ENCODE measurements around the gene MEN1.
"Not testable (repeated sequence)": the region's sequence is repeated elsewhere in the genome, so short reads cannot be mapped to it uniquely, and the experiment has no call there.

MEN1 gene

DNA sequence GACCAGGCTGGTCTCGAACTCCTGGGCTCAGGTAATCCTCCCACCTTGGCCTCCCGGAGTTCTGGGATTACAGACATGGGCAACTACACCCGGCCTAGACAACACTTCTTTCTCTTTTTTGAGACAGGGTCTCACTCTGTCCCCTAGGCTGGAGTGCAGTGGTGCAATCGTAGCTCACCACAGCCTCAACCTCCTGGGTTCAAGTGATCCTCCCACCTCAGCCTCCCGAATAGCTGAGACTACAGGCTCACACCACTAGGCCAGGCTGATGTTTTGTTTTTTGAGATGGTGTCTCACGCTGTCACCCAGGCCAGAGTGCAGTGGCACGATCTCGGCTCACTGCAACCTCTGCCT is 35.4 kb upstream of the MEN1 start:
- DNase-seq (ENCODE audit: low spot score), result not testable (repeated sequence)

DNA sequence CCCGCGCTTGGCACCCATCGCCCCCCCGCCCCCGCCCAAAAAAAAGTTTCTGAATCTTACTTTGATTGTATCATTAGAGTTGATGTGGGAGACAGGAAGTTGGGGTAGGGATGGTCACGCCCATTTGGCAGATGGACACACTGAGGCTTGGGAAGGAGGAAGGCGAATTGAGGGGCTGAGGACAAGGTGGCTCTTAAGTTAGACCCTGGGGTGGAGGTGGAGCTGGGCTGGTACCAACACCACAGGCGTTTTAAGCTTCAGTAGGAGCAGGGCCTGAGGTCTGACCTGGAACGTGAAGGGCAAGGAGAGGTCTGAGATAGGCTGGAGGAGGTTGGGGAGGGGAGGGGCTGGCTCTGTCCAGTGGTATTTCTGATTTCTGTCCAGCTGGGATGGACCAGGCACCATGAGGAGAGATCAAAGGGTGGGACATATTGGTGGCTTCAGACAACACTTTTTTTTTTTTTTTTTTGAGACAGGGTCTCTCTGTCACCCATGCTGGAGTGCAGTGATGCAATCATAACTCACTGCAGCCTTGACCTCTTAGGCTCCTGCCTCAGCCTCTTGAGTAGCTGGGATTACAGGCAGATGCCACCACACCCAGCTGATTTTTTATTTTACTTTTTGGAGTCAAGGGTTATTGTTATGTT is 34.9 kb upstream of the MEN1 start:
- DNase-seq (ENCODE audit: low spot score), result no peak

DNA sequence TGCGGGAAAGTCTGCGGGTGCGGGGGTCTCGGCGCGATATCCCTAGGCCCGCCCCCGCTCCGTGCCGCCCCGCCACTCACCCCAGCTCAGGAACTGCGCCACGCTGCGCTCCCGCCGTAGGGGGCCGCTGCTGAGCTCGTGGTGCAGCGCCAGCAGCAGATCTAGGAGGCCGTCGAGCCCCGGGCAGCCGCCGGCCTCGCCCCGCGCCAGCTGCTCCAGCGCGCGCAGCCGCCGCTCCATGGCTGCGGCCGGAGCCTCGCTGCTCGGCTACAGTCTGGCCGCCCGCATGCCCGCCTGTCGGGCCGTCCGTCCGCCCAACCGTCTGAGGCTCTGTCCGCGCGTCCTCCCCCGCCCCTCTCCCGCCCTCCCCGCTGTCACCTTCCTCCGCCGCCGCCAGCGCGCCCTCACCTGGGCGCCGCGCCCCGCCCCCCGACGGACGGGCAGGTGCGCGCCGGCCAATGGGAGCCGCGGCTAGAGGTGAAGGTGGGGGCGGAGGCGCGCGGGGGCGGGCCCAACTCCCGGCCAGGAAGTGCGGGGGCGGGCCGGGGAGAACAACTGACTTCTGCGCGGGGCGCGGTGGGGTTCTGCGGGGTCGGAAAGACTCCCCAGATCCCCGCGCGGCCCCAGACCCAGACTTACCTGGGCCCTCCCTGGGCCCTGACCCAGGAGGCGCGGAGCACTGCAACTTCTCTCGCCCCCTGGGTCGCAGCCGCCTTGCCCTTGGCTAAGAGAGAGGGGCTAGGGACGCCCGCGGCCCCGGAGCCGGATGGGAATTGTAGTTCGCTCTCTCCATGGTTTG is 34.2 kb upstream of the MEN1 start, which contains the start of gene CDC42BPG:
Gene CDC42BPG, minus strand, starts transcription at position 324 of the 799 bp plus-strand sequence. Its CDS starts 84 bp downstream, at position 240.
- DNase-seq (ENCODE audit: low spot score), result peak; percentile 31

DNA sequence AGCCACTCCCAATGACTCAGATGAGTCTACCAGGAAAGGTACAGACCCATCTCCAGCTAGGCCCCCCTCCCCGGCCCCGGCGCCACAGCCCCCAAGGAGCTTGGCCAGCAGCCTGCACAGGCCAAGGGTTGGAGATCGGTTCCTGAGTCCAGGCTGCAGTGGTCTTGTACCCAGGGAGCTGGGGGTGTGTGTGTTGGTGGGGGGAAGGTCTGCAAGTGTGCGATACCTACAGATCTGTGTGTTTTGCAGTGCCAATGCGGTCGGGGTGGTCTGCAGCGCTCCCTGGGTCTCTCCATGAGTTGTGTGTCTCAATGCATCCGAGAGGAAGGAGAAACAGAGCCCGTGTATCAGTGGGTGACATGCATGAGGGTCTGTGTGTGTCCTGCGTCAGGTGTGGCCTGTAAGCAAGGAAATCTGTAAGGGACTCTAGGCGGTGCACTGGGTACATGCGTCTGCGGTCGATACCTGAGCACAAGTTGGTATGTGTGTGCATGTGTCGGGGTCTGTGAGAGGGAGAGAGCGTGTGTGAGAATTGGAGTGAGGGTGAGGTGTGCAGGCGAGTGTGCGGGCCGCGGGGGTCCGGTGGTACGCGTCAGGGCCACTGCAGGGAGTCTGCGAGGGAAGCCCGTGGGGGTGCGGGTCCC is 33.5 kb upstream of the MEN1 start:
- no peak for DNase-seq (ENCODE audit: low spot score)

DNA sequence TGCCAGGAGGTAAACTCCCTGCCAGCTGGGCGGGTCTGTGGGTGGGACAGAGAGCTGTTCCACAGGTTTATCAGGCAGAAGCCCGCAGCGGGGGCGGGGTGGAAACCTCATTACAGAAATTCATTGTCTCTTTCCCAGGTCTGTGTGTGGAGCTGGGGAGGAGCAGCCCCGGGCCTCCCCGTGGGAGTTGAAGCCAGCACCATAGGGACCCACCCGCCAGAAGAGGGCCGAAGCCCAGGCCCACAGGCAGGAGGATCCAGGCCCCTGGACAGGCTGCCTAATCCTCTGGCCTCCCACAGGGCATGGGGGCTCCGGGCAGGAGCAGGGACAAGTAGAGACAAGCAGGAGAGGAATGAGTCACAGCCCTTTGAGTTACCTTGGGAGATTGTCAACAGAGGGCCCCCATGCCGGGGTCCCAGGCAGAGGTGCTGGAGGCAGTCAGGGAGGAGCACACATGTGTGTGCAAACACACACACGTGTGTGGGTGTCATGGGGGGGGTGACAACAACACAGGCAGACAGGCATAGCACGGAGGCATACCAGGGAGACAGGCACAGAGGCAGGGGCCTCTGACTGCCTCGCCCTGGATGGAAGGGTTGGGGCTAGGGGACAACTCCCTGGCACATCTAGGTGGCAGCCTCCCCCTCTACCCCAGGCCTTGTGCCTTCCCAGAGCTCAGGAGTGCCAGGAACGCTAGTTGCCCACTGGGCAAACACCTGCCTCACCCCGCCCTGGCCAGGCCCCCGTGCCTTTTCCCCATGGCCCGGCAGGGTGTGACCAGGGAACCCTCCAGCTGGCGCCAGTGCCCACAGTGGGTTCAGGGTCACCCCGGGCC is 32.7 kb upstream of the MEN1 start:
- no peak for DNase-seq (ENCODE audit: low spot score)

DNA sequence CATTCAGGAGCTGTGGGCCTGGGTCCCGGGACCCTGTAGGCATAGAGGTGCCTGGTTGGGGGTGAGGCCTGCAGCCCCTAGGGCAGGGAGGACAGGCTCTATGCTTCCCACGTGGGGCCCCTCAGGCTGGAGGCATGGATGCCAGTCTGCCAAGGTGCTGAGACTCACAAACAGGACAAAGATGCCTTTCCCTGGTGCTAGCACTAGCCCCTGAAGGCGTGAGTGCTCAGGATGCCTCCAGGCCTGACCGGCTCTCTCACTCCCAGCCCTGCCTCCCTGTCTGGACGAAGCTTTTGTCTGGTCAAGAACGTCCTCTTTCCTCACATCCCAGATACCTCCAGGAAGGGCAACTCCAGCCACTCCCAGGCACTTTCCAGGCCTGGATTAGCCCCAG is 32.0 kb upstream of the MEN1 start:
- DNase-seq (ENCODE audit: low spot score), result no peak

DNA sequence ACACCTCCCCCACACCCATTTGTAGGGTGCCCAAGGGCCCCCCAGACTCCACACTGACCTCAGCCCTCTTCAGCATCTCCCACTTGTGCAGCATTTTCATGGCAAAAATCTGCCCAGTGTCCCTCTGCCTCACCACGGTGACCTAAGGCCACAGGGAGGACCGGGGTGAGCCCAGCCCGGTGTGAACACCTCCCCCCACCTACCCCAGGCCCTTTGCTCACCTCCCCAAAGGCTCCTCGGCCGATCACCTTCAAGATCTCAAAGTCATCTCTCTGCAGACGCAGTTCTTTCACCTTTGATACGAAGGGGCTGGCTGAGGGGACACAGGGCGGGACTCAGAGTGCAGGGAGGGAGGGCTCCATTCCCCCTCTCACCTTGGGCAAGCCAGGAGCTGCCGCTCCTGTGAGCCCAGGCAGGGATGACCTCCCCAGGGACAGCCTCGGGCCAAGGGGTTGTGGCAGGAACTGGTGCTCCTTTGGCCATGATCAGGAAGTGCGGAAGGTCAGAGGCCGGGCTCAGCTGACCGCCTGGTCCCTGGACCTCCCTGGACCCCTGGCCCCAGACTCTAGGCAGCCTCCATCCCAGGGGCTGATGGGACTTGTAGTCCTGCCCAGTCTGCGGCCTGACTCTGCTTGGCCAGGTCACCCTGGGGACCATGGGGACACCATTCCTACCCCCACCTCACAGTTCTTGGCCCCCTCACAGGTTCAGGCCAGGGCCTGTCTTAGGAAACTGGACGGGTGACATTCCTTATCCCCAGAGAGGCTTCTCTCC is 31.4 kb upstream of the MEN1 start:
- DNase-seq (ENCODE audit: low spot score), result no peak

DNA sequence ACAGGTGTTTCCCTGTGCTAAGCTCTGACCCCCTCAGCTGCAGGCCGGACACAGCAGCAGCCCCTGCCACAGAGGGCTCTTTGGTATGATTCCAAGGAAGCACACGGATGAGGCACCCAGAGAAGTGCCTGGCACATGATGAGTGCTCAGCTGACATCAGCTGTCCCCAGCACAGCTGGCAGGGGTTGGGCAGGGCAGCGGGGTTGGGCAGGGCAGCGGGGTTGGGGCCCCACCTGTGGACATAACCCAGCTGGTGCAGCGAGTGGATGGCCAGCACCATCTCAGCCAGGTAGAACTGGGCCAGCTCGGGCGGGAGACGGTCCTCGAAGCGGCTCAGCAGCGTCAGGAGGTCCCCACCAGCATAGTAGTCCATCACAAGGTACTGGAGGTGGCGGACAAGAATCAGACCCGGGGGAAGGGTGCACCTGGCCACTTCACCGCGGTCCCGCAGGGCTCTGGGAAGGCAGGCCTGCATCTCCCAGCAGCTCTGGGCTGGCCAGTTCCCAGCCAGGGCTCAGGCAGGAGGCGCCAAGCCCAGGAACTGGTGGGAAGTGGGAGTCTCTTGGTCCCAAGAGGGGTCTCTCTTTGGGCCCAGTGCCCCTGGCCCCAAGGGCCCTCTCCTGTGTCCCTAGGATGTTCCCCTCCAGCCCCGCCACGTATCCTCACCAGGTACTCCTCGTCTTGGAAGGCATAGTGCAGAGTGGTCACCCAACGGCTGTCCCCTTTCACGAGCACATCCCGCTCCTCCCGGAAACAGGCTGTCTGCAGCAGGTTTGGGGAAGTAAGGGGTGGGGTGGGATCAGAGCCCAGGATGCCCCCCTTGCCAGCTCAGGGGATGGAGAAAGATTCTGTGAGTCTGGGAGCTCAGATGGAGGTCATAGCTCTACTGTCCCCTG is 29.8 kb upstream of the MEN1 start:
- no peak for DNase-seq (ENCODE audit: low spot score)

DNA sequence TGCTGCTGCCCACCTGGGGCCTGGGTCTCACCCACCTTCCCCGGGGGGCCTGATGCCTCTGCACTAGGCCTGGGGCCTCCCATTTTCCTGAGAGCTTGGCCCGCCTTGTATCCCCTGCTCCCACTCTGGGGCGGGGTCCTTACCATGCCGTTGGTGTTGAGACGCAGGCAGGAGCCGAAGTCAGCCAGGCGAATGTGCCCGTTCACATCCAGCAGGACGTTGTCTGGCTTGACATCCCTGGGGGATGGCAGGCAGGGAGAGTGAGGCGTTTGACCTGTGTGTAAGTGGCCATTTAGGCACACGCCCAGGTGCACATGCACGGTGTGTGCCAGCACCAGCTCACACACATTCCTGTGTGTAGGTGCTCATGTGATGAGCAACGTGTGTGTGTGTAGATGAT is 29.0 kb upstream of the MEN1 start:
- DNase-seq (ENCODE audit: low spot score), result no peak

DNA sequence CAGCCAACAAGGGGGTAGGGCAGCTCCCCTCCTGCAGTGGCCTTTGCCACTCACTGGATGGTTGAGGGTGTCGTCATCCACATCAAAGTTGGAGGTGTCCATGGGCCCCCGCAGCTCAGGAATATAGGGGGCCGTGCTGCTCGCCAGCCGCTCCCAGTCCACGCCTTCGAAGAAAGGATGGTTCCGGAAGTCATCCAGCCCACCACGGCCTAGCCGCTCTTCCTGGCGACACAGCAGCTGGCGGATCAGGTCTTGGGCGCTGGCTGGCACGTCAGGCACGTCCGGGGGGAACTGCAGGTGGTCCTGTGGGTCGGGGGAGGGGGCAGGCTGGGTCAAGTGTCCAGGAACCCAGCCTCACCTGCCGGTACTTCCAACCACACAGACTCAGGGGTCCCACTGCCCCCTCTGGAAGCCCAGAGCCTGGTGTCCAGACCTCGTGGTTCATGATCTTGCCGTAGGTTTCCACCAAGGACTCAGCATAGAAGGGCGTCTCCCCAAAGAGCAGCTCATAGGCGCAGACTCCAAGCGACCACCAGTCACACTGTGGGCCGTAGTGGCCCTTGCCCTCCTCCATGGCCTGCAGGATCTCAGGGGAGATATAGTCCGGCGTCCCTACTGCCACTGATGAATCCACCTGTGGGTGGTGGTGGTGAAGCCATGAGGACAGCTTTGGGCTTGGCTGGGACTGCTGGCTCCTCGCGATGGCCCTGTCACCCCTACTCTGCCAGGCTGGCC is 28.4 kb upstream of the MEN1 start:
- no peak for DNase-seq (ENCODE audit: low spot score)

DNA sequence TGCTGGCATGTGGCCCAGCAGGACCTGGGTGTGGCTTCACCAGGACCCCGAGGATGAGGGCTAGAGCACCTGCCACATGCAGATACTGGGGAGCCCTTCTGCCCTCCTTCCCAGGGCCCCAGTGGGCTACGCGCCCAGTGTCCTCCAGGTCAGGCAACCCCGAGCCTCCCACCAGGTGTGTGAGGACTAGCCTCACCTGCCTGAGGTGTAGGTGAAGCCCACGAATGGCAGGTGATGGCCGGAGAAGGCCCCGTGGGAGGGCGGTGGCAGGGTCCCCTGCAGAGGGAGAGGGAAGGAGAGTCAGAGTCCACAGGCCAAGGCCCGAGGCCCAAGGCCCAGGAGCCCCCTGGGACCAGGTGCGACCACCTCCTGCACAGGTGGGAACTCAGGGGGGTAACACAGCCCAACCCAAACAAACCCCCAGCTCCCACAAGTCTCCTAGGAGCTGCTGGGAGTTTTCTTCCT is 27.6 kb upstream of the MEN1 start:
- no peak for DNase-seq (ENCODE audit: low spot score)

DNA sequence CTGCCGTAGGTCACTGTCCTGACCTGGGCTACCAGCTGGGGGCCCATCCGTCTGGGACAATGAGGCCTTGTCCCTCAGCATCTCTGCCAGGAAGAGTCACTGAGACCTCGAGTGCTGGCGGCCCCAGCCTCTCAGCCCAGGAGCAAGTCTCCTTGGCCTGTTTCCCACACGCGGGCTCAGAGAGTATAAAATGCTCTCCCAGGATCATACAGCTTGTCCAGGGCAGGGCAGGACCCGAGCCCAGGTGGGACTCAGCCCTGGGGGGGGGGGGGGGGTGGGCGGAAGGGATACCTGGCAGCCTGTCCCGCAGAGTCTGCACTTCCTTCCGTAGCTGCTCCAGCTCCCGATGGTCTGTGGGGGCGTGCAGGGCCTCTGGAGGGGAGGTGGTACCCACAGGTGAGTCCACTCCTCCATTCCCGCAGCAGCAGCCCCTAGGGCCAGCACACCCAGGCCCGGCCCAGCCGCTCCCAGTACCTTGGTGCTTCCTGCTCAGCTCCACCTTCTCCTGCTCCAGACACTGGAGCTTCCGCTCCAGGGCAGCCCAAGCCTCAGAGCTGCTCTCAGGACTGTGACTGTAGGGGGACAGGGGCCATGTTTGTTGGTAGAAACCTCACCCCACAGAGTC is 26.2 kb upstream of the MEN1 start:
- DNase-seq (ENCODE audit: low spot score), result no peak

DNA sequence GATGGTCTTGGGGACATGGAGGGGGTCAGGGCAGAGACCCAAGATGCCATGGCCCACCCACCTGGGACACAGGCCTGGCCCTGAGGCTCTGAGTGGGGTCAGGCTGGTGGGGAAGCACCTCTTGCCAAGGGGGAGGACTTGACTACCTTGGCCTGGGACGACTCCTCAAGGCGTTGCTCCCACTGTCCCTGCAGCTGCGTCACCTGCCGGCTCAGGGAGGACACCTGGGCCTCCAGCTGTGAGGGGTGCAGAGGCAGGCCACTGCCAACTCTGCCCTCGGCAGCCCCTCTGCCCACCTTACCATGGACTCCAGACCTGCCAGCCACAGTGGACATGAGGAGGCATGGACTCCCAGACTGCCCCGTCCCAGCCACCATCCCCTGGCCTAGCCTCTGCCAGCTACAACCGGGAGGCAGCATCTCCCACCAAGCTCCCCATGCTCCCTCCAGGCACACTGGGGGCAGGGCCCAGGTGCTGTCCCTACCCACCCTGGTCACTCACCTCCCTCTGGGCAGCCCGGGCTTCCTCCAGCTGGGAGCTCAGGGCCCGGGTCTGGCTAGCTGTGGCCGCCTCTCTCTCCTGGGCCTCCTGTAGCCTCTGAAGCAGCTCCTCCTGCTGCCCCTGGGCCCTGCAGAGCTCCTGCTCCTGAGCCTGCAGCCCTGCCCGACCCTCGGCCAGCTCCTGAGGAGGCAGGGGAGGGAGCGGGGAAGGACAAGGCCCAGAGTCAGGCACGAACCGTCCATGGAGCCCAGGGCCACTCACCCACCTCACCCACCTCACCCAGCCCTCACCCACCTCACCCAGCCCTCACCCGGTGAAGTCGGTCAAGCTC is 25.5 kb upstream of the MEN1 start:
- DNase-seq (ENCODE audit: low spot score), result no peak

DNA sequence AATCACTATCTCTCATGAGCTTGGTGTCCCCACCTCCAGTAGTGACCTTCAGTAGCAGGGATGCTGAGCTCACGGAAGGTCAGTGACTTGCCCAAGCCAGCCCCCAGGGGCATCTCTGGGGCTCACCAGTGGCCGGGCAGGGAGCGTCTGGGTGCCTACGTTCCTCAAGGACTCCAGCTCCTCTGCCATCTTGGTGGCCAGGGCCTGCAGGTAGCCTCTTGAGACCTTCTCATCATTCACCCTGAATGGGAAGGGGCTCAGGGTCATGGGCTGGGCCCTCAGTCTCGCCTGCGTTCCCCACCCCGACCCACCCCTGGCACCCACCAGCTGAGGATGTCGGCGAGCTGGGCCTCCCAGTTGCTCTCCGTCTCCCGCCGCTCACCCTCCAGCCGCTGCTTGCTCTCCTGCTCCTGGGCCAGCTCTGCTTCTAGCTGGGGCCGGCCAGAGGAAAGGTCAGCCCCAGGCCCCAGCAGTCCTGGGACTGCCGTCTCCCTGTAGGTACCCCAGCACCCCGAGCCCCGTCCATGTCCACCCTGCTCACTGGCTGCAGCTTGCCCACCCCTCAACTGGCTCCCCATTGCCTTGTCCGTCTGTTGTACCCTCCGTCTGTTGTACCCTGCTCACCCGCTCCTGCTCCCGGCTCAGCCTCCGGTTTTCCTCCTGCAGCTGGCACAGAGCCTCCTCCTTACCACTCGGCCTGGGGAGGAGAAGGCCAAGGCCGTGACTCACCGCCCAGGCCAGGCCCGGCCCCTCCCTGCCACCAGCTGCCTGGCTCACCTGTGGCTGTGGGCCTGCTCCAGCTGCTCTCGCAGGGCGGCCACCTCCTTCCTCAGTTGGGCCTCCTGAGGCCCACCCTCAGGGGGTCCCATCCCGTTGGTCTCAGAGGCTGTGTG is 24.6 kb upstream of the MEN1 start:
- DNase-seq (ENCODE audit: low spot score), result no peak

DNA sequence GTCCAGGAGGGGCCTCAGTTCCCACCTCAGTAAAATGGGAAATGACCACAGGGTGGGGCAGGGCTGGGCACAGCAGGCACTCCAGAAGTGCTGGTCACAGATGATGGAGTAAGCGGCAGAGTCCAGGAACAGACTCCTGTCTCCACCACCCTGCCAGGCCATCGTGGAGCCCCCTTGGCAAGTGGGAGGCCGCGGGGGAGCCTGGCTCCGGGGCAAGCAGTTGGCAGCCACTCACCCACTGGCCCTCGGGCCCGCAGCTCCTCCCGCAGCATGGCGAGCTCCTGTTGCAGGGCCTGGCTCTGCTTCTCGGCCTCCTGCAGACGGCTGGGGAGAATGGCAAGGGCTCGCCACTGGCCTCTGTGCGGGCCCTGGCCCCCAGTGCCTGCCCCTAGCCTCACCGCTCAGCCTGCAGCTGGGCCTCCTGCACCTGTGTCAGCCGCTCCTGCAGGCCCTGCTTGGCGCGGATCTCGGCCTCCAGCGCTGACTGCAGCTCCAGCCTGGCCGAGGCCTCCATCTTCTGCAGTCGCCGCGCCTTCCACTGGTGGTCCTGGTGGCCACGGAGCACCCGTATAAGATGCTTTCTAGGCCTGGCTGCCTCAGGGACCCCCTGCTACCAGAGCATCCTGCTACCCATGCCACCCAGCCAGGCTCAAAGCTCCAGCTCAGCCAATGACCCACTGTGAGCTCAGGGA is 23.8 kb upstream of the MEN1 start:
- DNase-seq (ENCODE audit: low spot score), result no peak

DNA sequence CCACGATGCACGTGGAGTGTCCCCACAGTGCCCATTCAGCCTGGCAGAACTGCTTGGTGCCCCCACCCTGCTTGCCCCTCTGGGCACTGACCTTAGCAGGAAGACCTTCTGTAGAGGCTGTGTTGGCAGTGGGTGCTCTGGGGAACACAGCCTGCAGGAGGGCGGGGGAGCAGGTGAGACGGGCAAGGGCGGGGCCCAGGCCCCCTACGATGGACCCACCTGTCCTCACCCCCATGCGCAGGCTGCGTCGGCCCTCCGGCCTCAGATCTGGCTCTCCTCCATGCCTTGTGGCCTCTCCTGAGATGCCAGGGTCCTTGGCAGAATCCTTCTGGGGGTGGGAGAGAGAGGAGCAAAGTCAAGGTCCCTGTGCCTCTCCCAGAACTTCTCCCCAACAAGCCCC is 23.2 kb upstream of the MEN1 start:
- DNase-seq (ENCODE audit: low spot score), result no peak

DNA sequence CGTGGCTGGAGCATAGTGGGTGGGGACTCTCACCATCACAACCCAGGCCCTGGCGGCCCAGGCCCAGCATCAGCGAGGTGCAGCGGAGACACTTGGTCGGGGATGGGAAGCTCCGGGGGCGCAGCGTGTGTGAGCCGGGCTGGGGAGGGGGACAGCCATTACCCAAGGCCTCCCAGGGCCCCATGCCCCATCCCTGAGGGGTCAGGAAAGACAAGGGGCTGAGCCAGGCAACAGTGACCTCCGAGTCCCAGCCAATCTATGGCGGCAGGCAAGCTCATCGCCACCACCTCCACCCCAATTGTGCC is 22.8 kb upstream of the MEN1 start:
- no peak for DNase-seq (ENCODE audit: low spot score)

Measured in globus pallidus (tissue), 1 donor.